ENCODE measurements around the gene GAL. TPM values are rescaled to one million over a fixed set of nuclear protein-coding genes. Genes with fewer than 3 reads are reported as not detected.

GAL gene
- total RNA-seq, 2 donors from 2014 or later = not detected

DNA sequence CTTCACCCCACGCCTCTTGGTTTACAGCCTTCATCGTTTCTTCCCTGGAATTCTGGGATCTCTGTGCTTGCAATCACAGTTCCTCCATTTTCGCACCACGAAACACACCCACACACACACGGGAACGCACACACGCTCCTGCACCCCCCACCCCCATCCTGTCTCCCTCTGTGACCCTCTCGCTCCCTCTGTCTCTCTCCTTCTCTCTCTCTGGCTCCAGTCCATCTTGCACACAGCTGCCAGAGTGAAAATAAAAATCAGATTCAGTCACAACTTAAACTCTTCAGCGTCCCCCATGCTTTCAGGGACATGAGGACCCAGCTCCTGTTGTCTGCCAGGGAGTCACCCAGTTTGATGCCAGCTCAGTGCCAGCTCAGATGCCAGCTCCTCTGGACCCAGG, 3.0 kb downstream of the GAL start:
- no peak overlapping the region for H3K4me3 ChIP-seq
- H3K27me3 ChIP-seq = peaks cover 10 to 22% of the 10 kb centered on the region in 2 donors
- no peaks in the 10 kb centered on the region for H3K36me3 ChIP-seq
- peaks cover 0 to 18% of the 10 kb centered on the region in 2 donors for H3K4me1 ChIP-seq
- DNase-seq (ENCODE audit: low spot score) = no peak
- TF ChIP-seq, protein P1, sequence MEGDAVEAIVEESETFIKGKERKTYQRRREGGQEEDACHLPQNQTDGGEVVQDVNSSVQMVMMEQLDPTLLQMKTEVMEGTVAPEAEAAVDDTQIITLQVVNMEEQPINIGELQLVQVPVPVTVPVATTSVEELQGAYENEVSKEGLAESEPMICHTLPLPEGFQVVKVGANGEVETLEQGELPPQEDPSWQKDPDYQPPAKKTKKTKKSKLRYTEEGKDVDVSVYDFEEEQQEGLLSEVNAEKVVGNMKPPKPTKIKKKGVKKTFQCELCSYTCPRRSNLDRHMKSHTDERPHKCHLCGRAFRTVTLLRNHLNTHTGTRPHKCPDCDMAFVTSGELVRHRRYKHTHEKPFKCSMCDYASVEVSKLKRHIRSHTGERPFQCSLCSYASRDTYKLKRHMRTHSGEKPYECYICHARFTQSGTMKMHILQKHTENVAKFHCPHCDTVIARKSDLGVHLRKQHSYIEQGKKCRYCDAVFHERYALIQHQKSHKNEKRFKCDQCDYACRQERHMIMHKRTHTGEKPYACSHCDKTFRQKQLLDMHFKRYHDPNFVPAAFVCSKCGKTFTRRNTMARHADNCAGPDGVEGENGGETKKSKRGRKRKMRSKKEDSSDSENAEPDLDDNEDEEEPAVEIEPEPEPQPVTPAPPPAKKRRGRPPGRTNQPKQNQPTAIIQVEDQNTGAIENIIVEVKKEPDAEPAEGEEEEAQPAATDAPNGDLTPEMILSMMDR (IDR thresholded peaks at IDR 0.05) = no peak
- no peaks in the 10 kb centered on the region for H3K9me3 ChIP-seq
- H3K27ac ChIP-seq = no peak overlapping the region

DNA sequence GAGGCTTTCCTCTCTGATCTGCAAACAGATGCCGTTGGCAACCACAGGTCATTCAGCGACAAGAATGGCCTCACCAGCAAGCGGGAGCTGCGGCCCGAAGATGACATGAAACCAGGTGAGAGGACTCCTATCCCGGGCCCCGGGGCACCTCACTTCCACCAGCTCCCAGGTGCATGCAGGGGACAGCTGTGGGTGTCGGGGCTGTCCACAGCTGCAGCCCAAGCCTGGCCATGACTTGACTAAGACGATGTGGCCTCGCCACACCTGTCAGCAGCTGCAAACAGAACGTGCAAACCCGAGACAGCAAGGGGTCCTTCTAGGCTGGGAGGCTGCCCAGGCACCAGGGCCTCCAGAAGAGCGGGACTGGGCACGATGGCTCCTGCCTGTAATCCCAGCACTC, 3.6 kb downstream of the GAL start:
- TF ChIP-seq, protein P1 (IDR thresholded peaks at IDR 0.05) = no peak

DNA sequence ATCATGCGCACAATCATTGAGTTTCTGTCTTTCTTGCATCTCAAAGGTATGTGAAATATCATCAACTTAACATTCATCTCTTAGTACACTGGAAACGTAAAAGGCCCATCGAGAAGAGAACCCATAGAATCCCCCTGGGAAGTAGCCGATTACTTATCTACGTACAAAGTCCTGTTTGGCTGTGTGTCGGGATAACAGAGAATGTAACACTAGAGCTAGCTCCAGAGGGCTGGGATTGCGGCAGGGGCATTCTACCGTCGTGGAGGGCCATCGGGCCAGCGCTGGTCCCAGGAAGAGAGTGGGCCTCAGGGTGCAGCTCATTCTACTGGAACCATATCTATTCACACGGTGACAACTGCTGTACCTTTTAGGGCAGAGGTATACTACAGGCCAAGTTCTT, 4.5 kb downstream of the GAL start:
- Histone ChIP-seq H3K9me3 (no peaks in the 10 kb centered on the region), H3K27ac (no peak overlapping the region), H3K36me3 (no peaks in the 10 kb centered on the region), H3K27me3 (peaks cover 10 to 20% of the 10 kb centered on the region in 2 donors), H3K4me1 (peaks cover 0 to 14% of the 10 kb centered on the region in 2 donors), H3K4me3 (no peak overlapping the region)
- TF ChIP-seq, protein P1 (IDR thresholded peaks at IDR 0.05) = no peak
- DNase-seq (ENCODE audit: low spot score) = no peak

More for the DNA sequence above, 3.6 kb downstream of the GAL start:
- Histone ChIP-seq H3K27me3 (peaks cover 10 to 22% of the 10 kb centered on the region in 2 donors), H3K4me3 (no peak overlapping the region), H3K36me3 (no peaks in the 10 kb centered on the region), H3K9me3 (no peaks in the 10 kb centered on the region), H3K27ac (no peak overlapping the region), H3K4me1 (peaks cover 0 to 18% of the 10 kb centered on the region in 2 donors)
- DNase-seq (ENCODE audit: low spot score) = no peak

DNA sequence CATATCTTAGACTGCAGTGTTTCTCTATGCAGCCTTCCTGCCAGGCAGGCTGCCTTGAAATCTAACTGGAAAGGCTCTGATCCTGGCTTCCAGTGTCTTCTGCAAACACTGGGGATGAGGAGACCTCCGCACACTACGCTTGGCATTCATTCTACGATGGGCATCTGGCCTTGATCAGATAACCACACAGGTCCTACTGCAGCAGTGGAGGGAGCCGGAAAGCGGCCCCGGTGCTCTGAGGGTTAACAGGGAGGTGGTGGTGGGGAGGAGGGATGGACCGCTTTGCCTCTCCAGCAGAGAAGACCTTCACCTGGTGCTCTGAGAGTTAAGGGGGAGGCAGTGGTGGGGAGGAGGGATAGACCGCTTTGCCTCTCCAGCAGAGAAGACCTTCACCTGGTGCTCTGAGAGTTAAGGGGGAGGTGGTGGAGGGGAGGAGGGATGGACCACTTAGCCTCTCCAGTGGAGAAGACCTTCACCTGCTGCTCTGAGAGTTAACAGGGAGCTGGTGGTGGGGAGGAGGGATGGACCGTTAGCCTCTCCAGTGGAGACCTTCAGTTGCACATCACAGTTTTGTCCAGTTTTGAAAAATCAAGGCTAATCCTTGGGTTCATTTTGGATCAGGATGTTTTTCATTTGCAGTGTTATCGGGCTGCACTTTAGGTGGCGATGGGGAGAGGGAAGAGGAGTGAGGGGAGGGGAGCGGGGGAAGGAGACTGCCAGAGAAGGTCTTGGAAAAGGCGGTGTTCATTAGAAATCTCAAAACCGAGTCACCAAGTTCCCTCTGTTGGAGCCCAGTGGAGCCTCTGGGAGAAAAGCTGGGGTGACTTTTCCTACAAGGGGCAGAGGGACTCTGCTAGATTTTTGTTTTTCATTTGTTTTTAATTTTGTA, 5.6 kb downstream of the GAL start:
- TF ChIP-seq, protein P1 (IDR thresholded peaks at IDR 0.05) = no peak
- peaks cover 6 to 9% of the 10 kb centered on the region in 2 donors for H3K27me3 ChIP-seq

DNA sequence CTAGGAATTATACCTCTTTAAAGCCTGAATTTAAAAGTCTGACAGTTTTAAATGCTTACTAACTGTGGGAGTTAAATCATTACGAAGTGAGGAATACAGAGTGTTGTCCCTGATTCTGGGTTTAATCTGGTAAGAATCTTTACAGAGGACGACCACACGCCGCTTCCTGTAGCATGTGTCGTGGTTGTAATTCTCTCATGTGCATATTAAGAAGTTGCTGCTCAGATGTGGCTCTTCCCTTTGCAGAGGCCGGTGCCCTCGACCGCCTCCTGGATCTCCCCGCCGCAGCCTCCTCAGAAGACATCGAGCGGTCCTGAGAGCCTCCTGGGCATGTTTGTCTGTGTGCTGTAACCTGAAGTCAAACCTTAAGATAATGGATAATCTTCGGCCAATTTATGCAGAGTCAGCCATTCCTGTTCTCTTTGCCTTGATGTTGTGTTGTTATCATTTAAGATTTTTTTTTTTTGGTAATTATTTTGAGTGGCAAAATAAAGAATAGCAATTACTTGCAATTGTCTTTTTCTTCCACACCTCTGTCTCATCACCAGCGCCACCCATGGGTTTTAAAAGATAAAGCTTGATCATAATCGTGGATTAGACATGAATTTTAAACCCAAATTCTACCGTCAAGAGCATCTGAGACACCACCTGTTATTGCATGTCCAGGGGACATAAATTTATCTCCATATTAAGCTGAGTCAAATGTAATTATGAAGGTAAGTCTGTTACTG, 6.5 kb downstream of the GAL start:
- Histone ChIP-seq H3K27ac (no peak overlapping the region), H3K4me1 (no peaks in the 10 kb centered on the region), H3K4me3 (no peak overlapping the region), H3K9me3 (peaks cover 0 to 2% of the 10 kb centered on the region in 2 donors), H3K36me3 (no peaks in the 10 kb centered on the region), H3K27me3 (peaks cover 0 to under 1% of the 10 kb centered on the region in 2 donors)
- no peak for DNase-seq (ENCODE audit: low spot score)
- TF ChIP-seq, protein P1 (IDR thresholded peaks at IDR 0.05) = no peak

More for the DNA sequence above, 5.6 kb downstream of the GAL start:
- Histone ChIP-seq H3K27ac (no peak overlapping the region), H3K9me3 (no peaks in the 10 kb centered on the region), H3K4me3 (no peak overlapping the region), H3K4me1 (peaks cover 0 to 3% of the 10 kb centered on the region in 2 donors), H3K36me3 (no peaks in the 10 kb centered on the region)
- DNase-seq (ENCODE audit: low spot score) = no peak

Measured in right atrium auricular region (tissue), 2 donors.